ENCODE measurements around the gene GPR84. TPM values are rescaled to one million over a fixed set of nuclear protein-coding genes. Genes with fewer than 3 reads are reported as not detected.

GPR84 gene
- total RNA-seq, 2 experiments from 2014 or later = 0.98 to 1.7 TPM

- intact Hi-C loops (cut with DNase I, micrococcal nuclease) = no loop called here
- Mint-ChIP-seq H3K27me3 (no peaks in the 10 kb centered on the region), H3K9me3 (ENCODE audit: low read depth) (no peaks in the 10 kb centered on the region), H3K4me1 (peaks cover 10% of the 10 kb centered on the region), H3K4me3 (no peak overlapping the region), H3K36me3 (ENCODE audit: low read depth) (peaks cover 56% of the 10 kb centered on the region), H3K27ac (peak overlapping the region; percentile 47)
- CTCF ChIA-PET = interaction anchor here (0.6 to 12.3 kb wide), 15 partner anchors 8 to 1625 kb away, joined by 3 to 638 read pairs (median 4); partner anchors contain the start of genes ITGA5 and NCKAP1L
- POLR2A ChIA-PET = no interaction called here
- ATAC-seq = peak; percentile 41
- DNase-seq = peak; percentile 78
These were observed 40.0 kb upstream of the GPR84 start for GRCh38 chr12:54404061-54405004.

DNA sequence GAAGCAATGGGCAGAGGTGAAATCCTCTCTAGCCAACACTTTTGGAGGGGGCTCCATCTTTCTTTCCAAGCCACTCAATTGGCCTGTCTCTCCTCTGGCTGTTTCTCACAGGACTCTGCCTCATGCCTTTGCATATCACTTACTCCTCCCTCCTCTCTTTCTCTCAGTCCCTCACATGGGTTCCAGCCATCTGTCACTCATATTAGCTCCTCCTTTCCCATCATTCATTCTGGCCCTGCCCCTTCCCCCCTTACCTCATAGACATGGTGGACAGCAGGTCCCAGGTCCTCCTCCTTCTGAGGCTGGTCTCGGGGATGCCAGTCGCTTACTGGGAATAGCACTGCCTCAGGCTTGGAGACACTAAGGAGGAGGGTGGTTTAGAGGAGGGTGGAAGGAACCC lies 36.8 kb upstream of the GPR84 start:
- ChIA-PET POLR2A (interaction anchor here (1.6 kb wide), 1 partner anchor 8 kb away, joined by 3 read pairs; no protein-coding TSS in a partner anchor), CTCF (interaction anchor here (0.9 to 12.3 kb wide), 10 partner anchors 11 to 670 kb away, joined by 3 to 638 read pairs (median 6); partner anchors contain the start of gene ITGA5)
- Mint-ChIP-seq H3K36me3 (ENCODE audit: low read depth) (peaks cover 62% of the 10 kb centered on the region), H3K4me1 (peaks cover 10% of the 10 kb centered on the region), H3K9me3 (ENCODE audit: low read depth) (no peaks in the 10 kb centered on the region), H3K4me3 (no peak overlapping the region), H3K27ac (no peak overlapping the region), H3K27me3 (no peaks in the 10 kb centered on the region)
- no peak for ATAC-seq
- intact Hi-C loops (cut with DNase I, micrococcal nuclease) = no loop called here
- DNase-seq = no peak

DNA sequence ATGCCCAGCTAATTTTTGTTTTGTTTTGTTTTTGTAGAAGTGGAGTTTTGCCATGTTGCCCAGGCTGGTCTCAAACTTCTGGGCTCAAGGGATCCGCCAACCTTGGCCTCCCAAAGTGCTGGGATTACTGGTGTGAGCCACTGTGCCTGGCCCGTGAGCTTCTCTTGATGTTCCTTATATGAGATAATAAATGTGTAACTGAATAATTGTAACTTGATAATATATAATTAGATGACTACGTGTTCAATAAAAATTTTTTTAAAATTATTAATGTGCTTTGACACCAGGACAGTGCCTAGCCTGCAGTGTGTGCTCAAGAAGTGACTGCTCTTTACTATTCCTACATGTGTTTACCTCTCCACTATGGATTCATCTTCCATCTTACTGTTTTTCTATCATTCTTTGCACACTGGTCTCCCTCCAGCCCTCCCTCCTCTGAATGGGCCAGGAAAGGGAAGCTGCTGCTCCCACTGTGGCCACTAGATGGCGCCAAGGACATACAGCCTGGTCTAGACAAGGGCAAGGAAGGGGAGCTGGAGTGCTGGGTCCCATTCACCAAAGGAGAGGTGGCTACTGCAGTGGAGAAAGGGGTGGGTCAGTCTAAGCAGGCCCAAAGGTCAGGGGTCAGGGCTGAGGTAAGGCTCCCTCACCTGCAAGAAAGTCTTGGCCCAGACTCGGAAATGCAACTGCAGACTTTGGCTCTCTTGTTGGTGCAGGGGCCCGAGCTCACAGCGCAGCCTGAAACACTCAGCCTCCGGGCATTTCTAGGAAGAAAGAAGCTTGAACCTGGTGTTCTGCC lies 34.9 kb upstream of the GPR84 start:
- intact Hi-C loops (cut with DNase I, micrococcal nuclease) = loop anchor here (1.0 to 2.0 kb wide), 2 partner anchors 14 to 40 kb away; no protein-coding TSS in a partner anchor
- no peak overlapping the region for H3K27ac Mint-ChIP-seq
- ChIA-PET POLR2A (interaction anchor here (0.6 to 1.1 kb wide), 4 partner anchors 12 to 479 kb away, joined by 3 to 7 read pairs (median 4); no protein-coding TSS in a partner anchor), CTCF (interaction anchor here (0.5 to 12.3 kb wide), 51 partner anchors 8 to 656 kb away, joined by 3 to 638 read pairs (median 5); partner anchors contain the start of genes CBX5, COPZ1, GTSF1 and HNRNPA1)
- peak; percentile 92 for DNase-seq
- H3K36me3 Mint-ChIP-seq (ENCODE audit: low read depth) = peaks cover 61% of the 10 kb centered on the region
- no peak overlapping the region for H3K4me3 Mint-ChIP-seq
- no peaks in the 10 kb centered on the region for H3K9me3 Mint-ChIP-seq (ENCODE audit: low read depth)
- H3K4me1 Mint-ChIP-seq = peaks cover 6% of the 10 kb centered on the region
- peak; percentile 95 for ATAC-seq
- no peaks in the 10 kb centered on the region for H3K27me3 Mint-ChIP-seq

DNA sequence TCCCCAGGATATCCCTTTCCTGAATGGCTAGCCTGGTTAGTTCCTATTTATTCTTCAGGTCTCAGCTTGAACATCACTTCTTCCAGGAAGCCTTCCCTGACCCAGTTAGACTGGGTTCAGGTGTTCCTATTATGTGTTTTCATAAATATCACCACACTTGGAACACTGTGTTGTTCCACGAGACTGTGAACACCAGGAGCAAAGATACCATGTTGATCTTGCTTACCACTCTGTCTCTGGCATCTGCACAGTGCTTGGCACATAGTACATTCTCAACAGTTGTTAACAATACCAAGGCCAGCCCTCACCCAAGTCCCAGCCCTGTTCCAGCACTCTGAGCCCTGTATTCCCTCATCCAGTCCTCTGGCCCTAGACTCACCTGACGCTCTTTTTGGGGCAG lies 33.9 kb upstream of the GPR84 start:
- H3K4me1 Mint-ChIP-seq = peaks cover 13% of the 10 kb centered on the region
- ATAC-seq (no peak), DNase-seq (no peak)
- ChIA-PET POLR2A (no interaction called here), CTCF (interaction anchor here (0.9 to 12.3 kb wide), 9 partner anchors 16 to 182 kb away, joined by 3 to 638 read pairs (median 13); partner anchors contain the start of genes CBX5, HNRNPA1 and ITGA5)
- intact Hi-C loops (cut with DNase I, micrococcal nuclease) = loop anchor here in 1 of 2 experiments (2.0 kb wide), 1 partner anchor 15 kb away; no protein-coding TSS in a partner anchor
- H3K9me3 Mint-ChIP-seq (ENCODE audit: low read depth) = no peaks in the 10 kb centered on the region
- H3K27ac Mint-ChIP-seq = no peak overlapping the region
- H3K4me3 Mint-ChIP-seq = no peak overlapping the region
- H3K27me3 Mint-ChIP-seq = no peaks in the 10 kb centered on the region
- peaks cover 58% of the 10 kb centered on the region for H3K36me3 Mint-ChIP-seq (ENCODE audit: low read depth)

DNA sequence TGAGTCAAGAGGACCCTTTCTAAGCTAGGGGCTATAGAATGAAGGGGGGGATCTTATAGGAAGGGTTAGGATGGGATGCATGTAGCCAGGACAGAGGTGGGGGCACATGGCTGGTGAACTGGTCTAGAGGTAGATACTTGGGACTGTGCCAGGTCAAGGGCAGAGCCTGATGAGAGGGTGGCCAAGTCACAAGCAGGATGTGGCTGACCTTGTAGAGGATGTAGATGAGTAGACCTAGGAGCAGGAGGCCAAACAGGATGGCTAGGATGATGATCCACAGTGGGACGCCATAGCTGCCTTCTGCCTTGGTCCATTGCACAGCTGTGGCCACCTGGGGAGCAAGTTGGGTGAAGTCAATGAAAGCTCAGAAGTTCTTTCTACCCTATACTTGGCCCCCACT lies 32.9 kb upstream of the GPR84 start:
- DNase-seq = no peak
- intact Hi-C loops (cut with DNase I, micrococcal nuclease) = no loop called here
- Mint-ChIP-seq H3K4me1 (peaks cover 13% of the 10 kb centered on the region), H3K36me3 (ENCODE audit: low read depth) (peaks cover 55% of the 10 kb centered on the region), H3K27me3 (no peaks in the 10 kb centered on the region), H3K27ac (no peak overlapping the region), H3K4me3 (no peak overlapping the region), H3K9me3 (ENCODE audit: low read depth) (no peaks in the 10 kb centered on the region)
- ChIA-PET POLR2A (no interaction called here), CTCF (interaction anchor here (0.5 to 12.3 kb wide), 6 partner anchors 18 to 695 kb away, joined by 3 to 638 read pairs (median 4); partner anchors contain the start of gene ITGA5)
- ATAC-seq = no peak

- intact Hi-C loops (cut with DNase I, micrococcal nuclease) = no loop called here
- POLR2A ChIA-PET = no interaction called here
These were observed 31.3 kb upstream of the GPR84 start for GRCh38 chr12:54395545-54395944.

DNA sequence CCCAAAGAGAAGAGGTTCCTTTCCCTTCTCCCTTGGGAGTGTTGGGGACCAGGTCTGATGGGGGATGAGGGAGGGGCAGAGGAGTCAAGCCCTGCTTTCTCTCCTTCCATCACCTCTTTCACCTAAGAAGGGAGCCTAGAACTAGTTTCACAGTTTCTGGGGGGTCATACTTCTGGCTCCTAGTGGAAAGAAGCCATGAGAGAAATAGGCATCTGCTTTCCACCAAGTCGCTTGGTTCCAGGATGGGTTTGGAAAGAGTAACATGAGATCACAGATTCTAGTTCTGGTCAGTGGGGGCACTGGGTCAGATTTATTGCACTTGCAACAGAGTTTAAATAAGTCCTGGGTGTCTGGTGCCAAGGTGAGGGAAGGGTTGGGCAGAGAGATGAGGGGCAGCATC lies 30.7 kb upstream of the GPR84 start:
- no peaks in the 10 kb centered on the region for H3K9me3 Mint-ChIP-seq (ENCODE audit: low read depth)
- no peak overlapping the region for H3K4me3 Mint-ChIP-seq
- CTCF ChIA-PET = interaction anchor here (0.6 to 12.3 kb wide), 5 partner anchors 9 to 140 kb away, joined by 3 to 638 read pairs (median 5); partner anchors contain the start of gene ITGA5
- peaks cover 42% of the 10 kb centered on the region for H3K36me3 Mint-ChIP-seq (ENCODE audit: low read depth)
- H3K27ac Mint-ChIP-seq = no peak overlapping the region
- no peak for DNase-seq
- POLR2A ChIA-PET = no interaction called here
- H3K27me3 Mint-ChIP-seq = no peaks in the 10 kb centered on the region
- intact Hi-C loops (cut with DNase I, micrococcal nuclease) = no loop called here
- no peak for ATAC-seq
- peaks cover 18% of the 10 kb centered on the region for H3K4me1 Mint-ChIP-seq

More at GRCh38 chr12:54395545-54395944, 31.3 kb upstream of the GPR84 start:
- DNase-seq (no peak), ATAC-seq (no peak)
- Mint-ChIP-seq H3K4me3 (no peak overlapping the region), H3K27ac (no peak overlapping the region), H3K27me3 (no peaks in the 10 kb centered on the region), H3K9me3 (ENCODE audit: low read depth) (no peaks in the 10 kb centered on the region), H3K4me1 (peaks cover 18% of the 10 kb centered on the region), H3K36me3 (ENCODE audit: low read depth) (peaks cover 43% of the 10 kb centered on the region)
- CTCF ChIA-PET = interaction anchor here (0.6 to 12.3 kb wide), 9 partner anchors 9 to 141 kb away, joined by 3 to 638 read pairs (median 3); partner anchors contain the start of gene ITGA5

DNA sequence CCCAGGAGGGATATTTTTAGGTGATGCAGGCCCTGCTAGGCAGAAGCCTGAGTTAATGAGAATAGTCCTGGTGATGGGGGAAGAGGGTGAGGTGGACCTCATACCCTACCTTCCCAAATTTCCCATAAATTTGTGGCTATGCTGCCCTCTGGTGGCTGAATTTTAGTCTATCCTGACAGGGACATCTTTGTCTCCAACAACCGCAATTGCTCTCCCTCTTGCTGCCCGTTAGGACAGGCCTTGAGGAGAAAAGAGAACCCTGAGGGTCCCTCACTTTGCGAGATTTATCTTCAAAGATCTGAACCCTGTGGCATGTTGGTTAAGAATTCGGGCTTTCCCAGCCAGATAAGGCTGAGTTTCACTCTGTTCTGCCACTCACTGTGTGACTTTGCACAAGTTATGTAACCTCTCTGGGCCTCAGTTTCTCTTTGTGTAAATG lies 30.0 kb upstream of the GPR84 start:
- ChIA-PET CTCF (interaction anchor here (0.6 to 2.5 kb wide), 9 partner anchors 10 to 58 kb away, joined by 3 to 23 read pairs (median 6); no protein-coding TSS in a partner anchor), POLR2A (no interaction called here)
- H3K4me1 Mint-ChIP-seq = peaks cover 18% of the 10 kb centered on the region
- DNase-seq (peak; percentile 65), ATAC-seq (peak; percentile 20)
- no peaks in the 10 kb centered on the region for H3K27me3 Mint-ChIP-seq
- H3K27ac Mint-ChIP-seq = no peak overlapping the region
- peaks cover 38% of the 10 kb centered on the region for H3K36me3 Mint-ChIP-seq (ENCODE audit: low read depth)
- intact Hi-C loops (cut with DNase I, micrococcal nuclease) = no loop called here
- no peaks in the 10 kb centered on the region for H3K9me3 Mint-ChIP-seq (ENCODE audit: low read depth)
- H3K4me3 Mint-ChIP-seq = no peak overlapping the region

DNA sequence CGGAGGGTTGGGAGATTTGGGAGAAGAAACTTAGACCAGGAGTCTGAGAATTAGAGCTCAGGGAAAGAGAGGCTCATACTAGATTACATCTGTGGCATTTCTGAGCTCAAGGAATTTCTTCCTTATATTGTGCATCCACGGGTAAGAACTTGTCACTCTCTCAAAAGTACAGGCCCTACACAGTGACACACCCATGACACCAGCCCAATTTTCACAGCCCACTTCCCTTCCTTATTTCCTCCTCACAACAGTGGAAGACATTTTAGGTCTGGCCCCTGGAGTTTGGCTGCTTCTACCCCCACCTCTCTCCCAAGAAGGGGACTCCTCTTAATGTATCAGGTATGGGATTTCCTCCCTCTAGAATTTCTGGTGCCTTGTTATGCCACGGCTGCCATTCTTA lies 29.5 kb upstream of the GPR84 start:
- DNase-seq (no peak), ATAC-seq (no peak)
- ChIA-PET POLR2A (interaction anchor here (0.7 kb wide), 1 partner anchor 114 kb away, joined by 3 read pairs; no protein-coding TSS in a partner anchor), CTCF (interaction anchor here (0.6 to 2.5 kb wide), 15 partner anchors 9 to 70 kb away, joined by 3 to 23 read pairs (median 5); partner anchors contain the start of genes COPZ1 and ZNF385A)
- Mint-ChIP-seq H3K4me1 (peaks cover 18% of the 10 kb centered on the region), H3K9me3 (ENCODE audit: low read depth) (no peaks in the 10 kb centered on the region), H3K4me3 (no peak overlapping the region), H3K36me3 (ENCODE audit: low read depth) (peaks cover 36% of the 10 kb centered on the region), H3K27me3 (no peaks in the 10 kb centered on the region), H3K27ac (no peak overlapping the region)
- intact Hi-C loops (cut with DNase I, micrococcal nuclease) = no loop called here

GRCh38 chr12:54393207-54393609 lies 28.9 kb upstream of the GPR84 start:
- Mint-ChIP-seq H3K9me3 (ENCODE audit: low read depth) (no peaks in the 10 kb centered on the region), H3K4me3 (no peak overlapping the region), H3K36me3 (ENCODE audit: low read depth) (peaks cover 32% of the 10 kb centered on the region), H3K27me3 (no peaks in the 10 kb centered on the region), H3K27ac (no peak overlapping the region), H3K4me1 (peaks cover 18% of the 10 kb centered on the region)
- intact Hi-C loops (cut with DNase I, micrococcal nuclease) = no loop called here
- DNase-seq (no peak), ATAC-seq (no peak)
- ChIA-PET CTCF (interaction anchor here (0.6 to 2.5 kb wide), 15 partner anchors 8 to 70 kb away, joined by 3 to 23 read pairs (median 6); partner anchors contain the start of genes COPZ1 and ZNF385A), POLR2A (no interaction called here)
